Measurements from ENCODE around the gene SNRPA1. TPM values are rescaled to one million over a fixed set of nuclear protein-coding genes. Genes with fewer than 3 reads are reported as not detected.

SNRPA1 gene
- total and polyA plus RNA-seq, 7 donors: 26.0 to 76.3 (median 40.5) TPM

DNA sequence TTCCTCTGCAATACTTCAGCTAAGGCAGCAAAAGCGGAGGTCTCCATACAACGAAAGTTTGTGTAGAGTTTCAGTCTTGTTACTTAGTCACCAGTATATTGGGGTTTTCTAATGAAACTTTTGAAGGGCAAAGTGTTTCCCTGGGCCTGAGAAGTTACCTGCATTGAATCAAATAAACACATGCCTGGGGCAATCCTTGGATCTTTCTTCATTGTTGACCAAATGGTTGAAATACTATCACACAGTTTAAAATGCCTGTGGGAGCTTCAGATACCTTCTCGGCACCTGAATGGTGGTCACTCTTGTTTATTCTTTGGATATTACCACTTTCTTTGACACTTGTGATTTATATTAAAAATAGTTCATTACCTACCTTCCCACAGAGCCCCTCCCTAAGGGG is 42.2 kb downstream of the SNRPA1 start:
- Histone ChIP-seq H3K9me3 (no peaks in the 10 kb centered on the region), H3K4me3 (peak overlapping the region; percentile 44 to 85 (median 71)), H3K27ac (peak overlapping the region; percentile 87 to 95 (median 92)), H3K36me3 (no peaks in the 10 kb centered on the region), H3K27me3 (no peaks in the 10 kb centered on the region), H3K4me1 (peaks cover 0 to 36% (median 23%) of the 10 kb centered on the region in 4 donors)
- TF ChIP-seq POLR2A (IDR thresholded peaks at IDR 0.05): no peak
- TF ChIP-seq POLR2AphosphoS5 (IDR thresholded peaks at IDR 0.05): no peak
- TF ChIP-seq, protein P1, sequence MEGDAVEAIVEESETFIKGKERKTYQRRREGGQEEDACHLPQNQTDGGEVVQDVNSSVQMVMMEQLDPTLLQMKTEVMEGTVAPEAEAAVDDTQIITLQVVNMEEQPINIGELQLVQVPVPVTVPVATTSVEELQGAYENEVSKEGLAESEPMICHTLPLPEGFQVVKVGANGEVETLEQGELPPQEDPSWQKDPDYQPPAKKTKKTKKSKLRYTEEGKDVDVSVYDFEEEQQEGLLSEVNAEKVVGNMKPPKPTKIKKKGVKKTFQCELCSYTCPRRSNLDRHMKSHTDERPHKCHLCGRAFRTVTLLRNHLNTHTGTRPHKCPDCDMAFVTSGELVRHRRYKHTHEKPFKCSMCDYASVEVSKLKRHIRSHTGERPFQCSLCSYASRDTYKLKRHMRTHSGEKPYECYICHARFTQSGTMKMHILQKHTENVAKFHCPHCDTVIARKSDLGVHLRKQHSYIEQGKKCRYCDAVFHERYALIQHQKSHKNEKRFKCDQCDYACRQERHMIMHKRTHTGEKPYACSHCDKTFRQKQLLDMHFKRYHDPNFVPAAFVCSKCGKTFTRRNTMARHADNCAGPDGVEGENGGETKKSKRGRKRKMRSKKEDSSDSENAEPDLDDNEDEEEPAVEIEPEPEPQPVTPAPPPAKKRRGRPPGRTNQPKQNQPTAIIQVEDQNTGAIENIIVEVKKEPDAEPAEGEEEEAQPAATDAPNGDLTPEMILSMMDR (IDR thresholded peaks at IDR 0.05): no peak
- no peak for TF ChIP-seq EP300 (IDR thresholded peaks at IDR 0.05)
- intact Hi-C loops (cut with DNase I): loop anchor here (5.0 kb wide), 2 partner anchors 131 to 331 kb away; no protein-coding TSS in a partner anchor
- 32 to 50% methylated on average over 3 of the region's 3 CpGs for WGBS, 2 donors
- DNase-seq: no peak

DNA sequence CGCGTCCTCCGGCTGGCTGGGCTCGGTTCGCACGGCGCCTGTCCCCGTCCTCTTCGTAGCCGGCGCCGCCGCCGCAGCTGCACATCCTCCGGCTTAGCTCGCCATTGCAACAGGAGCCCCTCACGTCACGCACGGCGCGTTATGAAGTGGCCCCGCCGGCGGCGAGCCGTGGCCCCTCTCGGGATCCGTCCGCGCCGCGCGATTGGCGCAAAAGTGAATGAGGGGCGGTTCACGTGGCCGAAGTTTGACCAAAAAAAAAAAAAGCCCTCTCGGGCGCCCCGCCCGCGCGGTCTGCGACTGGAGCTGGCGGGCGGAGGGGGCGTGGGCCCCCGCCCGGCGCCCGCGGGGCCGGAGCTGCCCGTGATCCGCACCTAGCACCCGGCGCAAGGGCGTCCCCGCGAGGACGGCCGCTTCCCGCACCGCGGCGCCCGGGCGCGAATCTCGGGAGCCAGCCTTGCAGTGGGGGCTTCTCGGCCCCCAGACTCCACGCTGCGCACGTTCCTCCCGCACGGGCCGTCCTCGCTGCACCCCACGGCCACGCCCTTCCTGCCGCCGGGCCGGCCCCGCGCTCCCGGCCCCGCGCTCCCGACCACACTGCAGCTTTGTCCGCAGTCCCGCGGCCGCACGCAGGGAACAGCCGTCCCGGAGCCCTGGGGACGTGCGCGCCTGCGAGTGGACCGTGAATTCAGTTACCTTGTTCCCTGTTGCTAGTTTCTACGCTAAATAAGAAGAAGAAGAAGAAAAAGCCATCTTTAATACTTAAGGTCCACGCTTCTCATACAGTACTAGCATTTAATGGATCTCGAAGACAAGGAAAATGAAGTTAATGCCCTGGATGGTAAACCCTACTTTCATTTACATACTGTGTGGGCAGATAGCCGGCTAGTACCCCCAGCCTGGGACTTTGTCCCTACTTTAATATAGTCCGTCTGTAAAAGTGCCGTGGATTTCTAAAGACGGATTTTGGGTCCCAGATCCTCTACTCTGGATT is 42.9 kb downstream of the SNRPA1 start, which contains the start of gene CHSY1:
Gene CHSY1, minus strand, starts transcription at position 219 of the 991 bp plus-strand sequence. CDS start 592 bp downstream, outside the sequence.
- Histone ChIP-seq H3K4me1 (peaks cover 0 to 43% (median 26%) of the 10 kb centered on the region in 4 donors), H3K9me3 (no peaks in the 10 kb centered on the region), H3K27ac (peak within 1 kb of the TSS; percentile 87 to 95 (median 92)), H3K4me3 (peak within 1 kb of the TSS; percentile 68 to 86 (median 79)), H3K27me3 (no peaks in the 10 kb centered on the region), H3K36me3 (no peaks in the 10 kb centered on the region)
- intact Hi-C loops (cut with DNase I): loop anchor here (5.0 kb wide), 2 partner anchors 130 to 330 kb away; no protein-coding TSS in a partner anchor
- peak; percentile 96 to 98 (median 98) for TF ChIP-seq POLR2AphosphoS5 (IDR thresholded peaks at IDR 0.05)
- TF ChIP-seq, protein P1 (IDR thresholded peaks at IDR 0.05): peak in 1 of 4 experiments; percentile 21
- peak; percentile 55 to 61 for TF ChIP-seq POLR2A (IDR thresholded peaks at IDR 0.05)
- TF ChIP-seq EP300 (IDR thresholded peaks at IDR 0.05): peak in 1 of 4 donors; percentile 47
- DNase-seq: peak; percentile 97
- 0 to 1% methylated on average over 108 of the region's 108 CpGs for WGBS, 2 donors

DNA sequence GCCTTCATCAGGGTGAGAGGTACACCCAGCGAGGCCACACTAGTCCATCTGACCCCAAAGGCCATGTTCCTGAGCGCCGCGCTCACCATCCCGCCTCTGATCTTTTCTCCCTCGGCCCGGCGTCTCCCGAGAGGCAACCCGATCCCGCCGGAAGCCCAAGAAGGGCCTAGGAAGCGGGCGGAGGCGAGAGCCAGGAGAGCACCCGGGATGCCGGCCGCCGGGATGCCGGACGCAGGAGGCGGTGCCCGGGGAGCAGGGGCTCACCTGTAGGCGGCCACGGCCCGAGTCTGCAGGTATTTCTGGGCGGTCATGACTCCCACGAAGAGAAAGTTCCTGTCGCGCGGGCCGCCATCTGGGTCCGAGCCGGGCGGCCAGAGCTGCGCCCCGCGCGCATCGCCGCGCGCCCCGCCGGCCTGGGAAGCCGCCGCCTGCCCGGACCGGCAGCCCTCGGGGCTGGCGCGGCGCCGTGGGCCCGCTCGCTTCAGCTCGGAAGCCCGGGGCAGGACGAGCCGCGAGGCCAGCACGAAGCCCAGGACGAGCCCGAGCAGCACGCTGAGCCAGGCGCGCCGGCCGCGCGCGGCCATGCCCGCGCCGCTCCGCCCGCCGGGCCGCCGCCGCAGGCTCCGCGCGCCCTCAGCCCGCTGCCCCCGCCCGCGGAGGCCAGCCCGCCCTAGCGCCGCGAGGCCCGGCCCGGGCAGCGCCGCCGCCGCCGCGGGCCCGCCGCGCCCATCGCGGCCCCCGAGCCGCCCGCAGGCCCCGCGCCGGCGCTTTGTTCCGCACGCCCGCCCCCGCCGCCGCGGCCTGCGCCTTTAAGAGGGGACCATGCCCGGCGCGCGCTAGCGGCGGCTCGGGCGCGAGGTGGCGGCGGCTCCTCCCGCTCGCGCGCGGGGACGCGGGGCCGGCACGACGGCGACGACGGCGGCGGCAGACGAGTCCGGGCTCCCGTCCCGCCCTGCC is 43.9 kb downstream of the SNRPA1 start:
- peak overlapping the region; percentile 87 to 95 (median 92) for H3K27ac ChIP-seq
- H3K9me3 ChIP-seq: no peaks in the 10 kb centered on the region
- H3K27me3 ChIP-seq: no peaks in the 10 kb centered on the region
- TF ChIP-seq, protein P1 (IDR thresholded peaks at IDR 0.05): no peak
- no peak for TF ChIP-seq EP300 (IDR thresholded peaks at IDR 0.05)
- no peak for TF ChIP-seq POLR2AphosphoS5 (IDR thresholded peaks at IDR 0.05)
- no peak for TF ChIP-seq POLR2A (IDR thresholded peaks at IDR 0.05)
- peak overlapping the region; percentile 68 to 86 (median 79) for H3K4me3 ChIP-seq
- whole genome bisulfite sequencing, 2 donors: 0 to 1% methylated on average over 150 of the region's 150 CpGs
- peaks cover 0 to 48% (median 31%) of the 10 kb centered on the region in 4 donors for H3K4me1 ChIP-seq
- intact Hi-C loops (cut with DNase I): loop anchor here (5.0 kb wide), 2 partner anchors 129 to 329 kb away; no protein-coding TSS in a partner anchor
- H3K36me3 ChIP-seq: no peaks in the 10 kb centered on the region
- DNase-seq: peak; percentile 76

DNA sequence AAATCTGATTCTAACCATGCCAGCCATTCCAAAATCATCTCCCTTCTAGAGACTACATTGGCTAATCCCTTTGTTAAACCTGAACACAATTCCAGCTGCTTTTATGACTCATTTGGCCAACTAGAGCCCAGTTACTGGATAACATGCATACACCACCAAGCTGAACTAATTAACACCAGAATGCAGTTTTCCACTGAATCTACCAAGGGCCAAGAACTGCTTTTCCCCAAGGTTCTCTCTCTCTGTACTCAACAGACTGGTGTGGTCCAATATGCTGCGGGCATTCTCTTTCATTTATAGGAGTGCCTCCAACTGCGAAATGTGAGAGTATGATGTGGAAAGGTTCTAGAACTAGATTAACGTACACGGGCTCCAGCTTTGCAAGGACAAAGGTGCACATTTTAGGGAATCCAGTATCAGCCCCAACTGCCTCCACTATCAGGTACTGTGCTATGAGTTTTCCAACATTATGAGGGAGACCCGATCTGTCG is 44.7 kb downstream of the SNRPA1 start:
- intact Hi-C loops (cut with DNase I): loop anchor here (5.0 kb wide), 2 partner anchors 128 to 328 kb away; no protein-coding TSS in a partner anchor
- no peaks in the 10 kb centered on the region for H3K36me3 ChIP-seq
- TF ChIP-seq EP300 (IDR thresholded peaks at IDR 0.05) (no peak), POLR2AphosphoS5 (IDR thresholded peaks at IDR 0.05) (peak in 1 of 4 donors; percentile 46)
- H3K27ac ChIP-seq: peak overlapping the region; percentile 80 to 87 (median 84)
- WGBS, 2 donors: 7 to 16% methylated on average over 6 of the region's 6 CpGs
- H3K4me1 ChIP-seq: peaks cover 0 to 49% (median 33%) of the 10 kb centered on the region in 4 donors
- H3K4me3 ChIP-seq: peak overlapping the region; percentile 68 to 86 (median 76)
- no peaks in the 10 kb centered on the region for H3K27me3 ChIP-seq
- no peaks in the 10 kb centered on the region for H3K9me3 ChIP-seq
- no peak for DNase-seq

All from sigmoid colon (tissue), 7 donors.